SIG-M5 (cell line): Measurements from ENCODE around the gene DLG2.

Experiments
- DNase-seq: peaks from one replicate; lab custom pipeline; 2025; lab: John Stamatoyannopoulos, UW

The DLG2 gene

DNA sequence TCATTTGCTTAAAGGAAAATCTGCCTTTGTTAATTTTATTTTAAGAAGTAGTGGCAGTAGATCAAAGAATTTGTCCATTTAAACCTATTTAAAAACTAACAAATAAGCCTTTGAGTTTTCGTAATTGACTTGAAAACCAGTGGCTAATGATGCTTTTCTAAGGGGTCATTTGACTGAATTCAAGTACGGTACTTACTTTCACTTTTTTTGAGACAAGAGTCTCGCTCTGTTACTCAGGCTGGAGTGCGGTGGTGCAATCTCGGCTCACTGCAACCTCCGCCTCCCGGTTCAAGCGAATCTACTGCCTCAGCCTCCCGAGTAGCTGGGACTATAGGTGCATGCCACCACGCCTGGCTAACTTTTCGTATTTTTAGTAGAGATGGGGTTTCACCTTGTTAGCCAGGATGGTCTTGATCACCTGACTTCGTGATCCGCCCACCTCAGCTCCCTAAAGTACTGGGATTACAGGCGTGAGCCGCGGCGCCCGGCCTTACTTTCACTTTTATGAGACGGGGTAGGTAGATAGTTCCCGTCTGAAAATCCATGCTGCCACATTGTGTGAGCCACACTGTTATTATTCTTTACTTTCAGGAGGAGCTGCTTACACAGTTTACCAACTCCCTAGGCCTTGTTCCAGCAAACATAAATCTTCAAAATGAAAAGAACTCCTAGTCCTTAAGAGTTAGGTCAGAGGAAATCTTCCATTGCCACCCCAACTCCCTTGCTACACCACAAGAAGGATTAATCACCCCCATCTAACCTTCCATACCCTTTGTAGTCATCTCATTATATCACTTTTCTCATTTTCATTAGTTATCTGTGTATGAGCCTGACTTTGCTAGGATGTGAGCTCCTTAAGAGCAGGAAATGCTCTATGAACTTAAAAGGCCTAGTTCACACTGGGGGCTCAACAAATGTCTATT is 1414.4 kb downstream of the DLG2 start:
- DNase-seq: no peak

DNA sequence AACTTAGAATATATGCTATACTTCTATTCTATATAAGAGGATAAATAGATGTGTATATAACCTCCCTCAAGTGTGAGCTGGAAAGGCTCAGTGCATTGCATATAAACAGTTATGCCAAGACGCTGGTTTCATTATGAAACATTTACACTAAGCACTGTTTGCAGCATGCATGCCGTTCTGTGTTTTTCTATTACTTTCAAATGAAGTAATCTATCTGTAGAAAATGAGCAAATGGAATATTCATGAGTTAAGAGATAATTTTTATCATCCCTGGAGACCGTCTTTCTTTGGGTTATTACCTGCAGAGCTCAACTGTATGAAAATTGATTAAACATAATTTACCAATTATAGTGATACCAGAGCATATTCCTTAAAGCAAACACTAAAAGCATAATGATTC is 1415.2 kb downstream of the DLG2 start:
- no peak for DNase-seq

DNA sequence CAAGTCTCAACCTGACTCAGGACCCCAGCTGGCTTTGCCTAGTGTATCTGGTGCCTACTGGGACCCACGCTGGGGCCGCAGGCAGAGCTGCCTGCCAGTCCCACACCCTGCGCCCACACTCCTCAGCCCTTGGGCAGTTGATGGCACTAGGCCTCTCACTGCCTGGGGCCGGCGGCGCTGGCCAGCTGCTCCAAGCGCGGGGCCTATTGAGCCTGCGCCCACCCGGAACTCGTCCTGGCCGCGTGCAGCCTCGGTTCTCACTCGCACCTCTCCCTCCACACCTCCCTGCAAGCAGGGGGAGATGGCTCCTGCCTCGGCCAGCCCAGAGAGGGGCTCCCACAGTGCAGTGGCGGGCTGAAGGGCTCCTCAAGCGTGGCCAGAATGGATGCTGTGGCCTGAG is 1432.4 kb downstream of the DLG2 start:
- no peak for DNase-seq

DNA sequence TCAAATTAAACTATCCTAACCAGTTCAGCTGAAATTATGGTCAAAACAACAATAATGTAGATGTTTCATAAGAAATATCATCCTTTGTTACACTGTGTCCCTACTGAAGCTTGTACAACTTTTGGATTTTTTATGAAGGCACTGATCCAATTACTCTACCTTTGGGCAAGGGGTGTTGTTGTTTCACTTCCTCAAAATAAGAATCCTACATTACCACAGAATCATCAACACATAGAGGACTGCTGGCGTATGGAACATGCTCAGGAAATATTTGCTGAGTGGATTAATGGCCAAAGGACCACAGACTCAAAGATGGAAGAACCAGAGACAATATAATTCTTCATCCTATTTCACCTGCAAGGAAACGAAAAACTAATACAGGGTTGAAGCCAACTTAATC is 1433.4 kb downstream of the DLG2 start:
- DNase-seq: no peak

DNA sequence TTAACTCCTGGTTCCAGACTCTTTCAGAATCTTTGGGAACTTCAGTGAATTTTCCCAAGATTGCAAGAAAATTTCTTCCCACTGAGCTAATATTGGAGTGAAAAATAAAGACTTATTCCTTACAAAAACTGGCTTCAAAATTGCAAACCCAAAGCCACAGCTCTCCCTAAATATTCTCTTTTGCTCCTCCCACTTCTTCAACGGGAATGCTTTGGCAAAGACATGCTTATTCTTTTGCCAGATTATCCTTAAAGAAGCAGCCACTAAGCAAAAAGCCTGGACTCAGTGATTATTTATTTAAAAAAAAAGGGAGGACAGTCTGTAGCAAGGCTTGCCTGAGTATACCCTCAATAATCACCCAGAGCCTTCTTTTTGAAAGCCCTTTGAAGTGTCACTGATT is 1438.6 kb downstream of the DLG2 start:
- DNase-seq: no peak

DNA sequence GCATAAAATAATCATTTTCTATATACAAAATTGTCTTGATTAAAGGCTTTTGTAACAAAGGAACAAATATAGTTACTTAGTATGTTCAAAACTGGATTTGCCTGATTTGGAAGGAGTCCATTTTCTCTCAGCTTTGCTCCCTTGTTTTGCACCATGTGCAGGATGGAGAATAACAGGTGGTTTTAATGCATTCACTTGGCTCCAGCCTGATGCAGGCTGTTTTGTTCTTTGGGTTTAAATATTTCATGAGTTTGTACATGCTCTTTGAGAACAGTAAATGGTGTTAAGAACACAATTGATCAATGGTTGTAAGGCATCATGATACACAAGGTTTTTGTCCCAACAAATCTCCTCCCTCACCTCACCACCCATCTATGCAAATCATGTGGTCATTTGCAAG is 1454.1 kb downstream of the DLG2 start:
- DNase-seq: no peak

DNA sequence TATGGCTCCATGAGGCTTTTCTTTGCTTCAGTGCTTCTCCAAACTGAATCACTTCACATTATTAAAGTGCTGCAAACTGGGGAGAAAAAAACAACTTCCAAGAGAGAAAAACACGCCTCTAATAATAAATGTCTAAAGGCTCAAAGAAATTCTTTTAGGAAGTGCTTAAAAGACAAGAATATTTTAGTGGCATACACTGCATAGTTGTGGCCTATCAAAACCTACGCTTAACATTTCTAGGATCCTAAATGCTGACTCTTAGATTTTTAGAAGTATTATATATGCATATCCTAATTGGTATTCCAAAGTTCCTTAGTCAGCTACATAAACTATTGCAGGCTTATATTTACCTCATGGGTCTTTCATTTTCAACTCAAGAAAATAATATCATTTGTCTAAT is 1462.0 kb downstream of the DLG2 start:
- DNase-seq: no peak

DNA sequence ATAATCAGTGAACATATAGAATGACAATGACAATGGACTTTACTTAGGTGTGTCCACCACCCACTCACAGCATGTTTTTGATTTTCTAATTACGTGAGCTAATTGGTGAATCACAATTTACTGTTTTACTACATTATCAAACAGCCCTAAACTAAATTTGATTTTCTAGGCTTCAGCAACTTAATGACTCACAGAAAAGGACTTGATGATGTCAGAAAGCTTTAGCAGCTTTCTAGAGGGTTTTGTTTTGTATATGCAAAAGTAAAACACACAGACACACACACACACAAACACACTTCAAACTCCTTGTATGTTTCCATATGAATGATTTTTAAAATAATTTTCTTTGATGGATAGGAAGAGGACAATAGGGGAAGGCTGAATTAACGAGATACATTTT is 1462.4 kb downstream of the DLG2 start:
- DNase-seq: no peak

DNA sequence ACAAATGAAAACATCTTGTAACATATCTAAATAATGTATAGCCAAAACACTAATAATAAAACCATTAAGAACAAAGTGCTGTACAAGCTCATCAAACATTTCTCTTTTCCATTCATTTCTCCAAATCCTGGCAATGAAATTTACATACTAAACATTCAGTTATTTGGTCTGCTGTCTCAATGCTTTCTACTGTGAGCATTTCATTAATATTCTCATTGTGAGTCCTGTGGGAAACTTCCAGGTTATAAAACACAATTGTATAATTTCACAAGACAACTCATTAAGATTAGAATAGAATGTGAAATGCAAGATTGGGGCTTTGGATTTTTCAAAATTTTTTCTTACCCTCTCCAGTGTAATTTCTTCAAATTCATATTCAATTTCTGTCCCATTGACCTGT is 1464.0 kb downstream of the DLG2 start:
- no peak for DNase-seq

DNA sequence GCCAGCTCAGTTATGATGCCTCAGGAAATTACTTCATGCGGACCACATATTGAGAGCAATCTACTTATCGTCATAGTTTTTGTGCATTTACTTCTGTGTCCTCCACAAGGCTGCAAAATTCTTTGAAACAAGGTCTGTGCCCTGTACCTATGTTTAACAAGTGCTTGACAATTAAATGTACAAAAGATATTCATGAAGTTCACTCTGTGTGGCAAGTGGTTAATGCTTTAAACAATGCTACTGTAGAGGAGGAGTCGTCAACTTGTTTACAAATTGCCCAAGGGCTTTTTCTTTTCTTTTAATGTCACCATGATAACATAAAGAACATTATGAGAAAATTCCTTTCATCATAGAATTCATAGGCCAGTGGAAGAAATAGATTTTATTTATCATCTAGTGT is 1469.5 kb downstream of the DLG2 start:
- no peak for DNase-seq

DNA sequence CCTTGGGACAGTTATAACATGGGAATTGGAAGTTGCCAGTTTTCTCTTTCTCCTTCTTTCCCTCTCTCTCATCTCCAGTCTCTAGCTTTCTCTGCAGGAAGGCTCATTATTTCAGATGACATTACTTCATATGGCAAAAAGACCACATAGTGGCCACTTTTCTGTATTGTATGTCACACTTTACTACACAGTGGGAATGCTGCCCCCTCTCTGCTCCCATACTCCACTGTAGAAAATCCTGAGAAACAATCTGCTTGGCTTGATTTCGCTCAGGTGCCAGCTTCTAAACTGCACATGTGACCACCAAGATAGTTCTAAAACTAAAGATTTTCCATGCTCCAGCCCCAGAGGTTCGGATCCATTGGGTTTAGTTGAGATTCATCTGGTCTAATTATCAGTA is 1480.3 kb downstream of the DLG2 start:
- no peak for DNase-seq

DNA sequence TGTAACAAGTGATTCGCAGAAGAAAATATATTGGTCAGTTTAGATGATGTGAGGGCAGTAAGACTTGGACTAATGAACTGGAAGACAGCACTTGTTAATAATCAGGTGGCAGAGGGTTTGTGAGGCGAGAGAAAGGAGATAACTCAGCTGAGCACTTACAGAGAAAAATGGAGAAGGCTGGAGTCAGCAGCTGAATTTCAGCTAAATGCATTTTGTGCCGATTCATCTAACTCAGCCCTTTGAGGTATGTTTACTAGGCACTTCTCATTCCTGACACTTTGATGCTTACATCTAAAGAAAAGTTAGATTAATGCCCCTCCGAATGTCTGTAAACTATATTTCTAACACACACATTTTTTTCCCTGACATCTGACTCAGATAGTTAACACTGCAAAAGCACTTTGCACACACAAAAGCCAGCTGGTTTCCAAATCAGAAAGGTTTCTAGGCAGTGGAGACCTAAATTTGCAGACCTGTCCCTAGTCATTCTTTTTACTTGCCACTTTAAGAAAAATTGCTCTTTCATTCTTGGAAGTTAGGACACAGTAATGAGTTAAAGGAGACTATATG is 1481.4 kb downstream of the DLG2 start:
- no peak for DNase-seq

DNA sequence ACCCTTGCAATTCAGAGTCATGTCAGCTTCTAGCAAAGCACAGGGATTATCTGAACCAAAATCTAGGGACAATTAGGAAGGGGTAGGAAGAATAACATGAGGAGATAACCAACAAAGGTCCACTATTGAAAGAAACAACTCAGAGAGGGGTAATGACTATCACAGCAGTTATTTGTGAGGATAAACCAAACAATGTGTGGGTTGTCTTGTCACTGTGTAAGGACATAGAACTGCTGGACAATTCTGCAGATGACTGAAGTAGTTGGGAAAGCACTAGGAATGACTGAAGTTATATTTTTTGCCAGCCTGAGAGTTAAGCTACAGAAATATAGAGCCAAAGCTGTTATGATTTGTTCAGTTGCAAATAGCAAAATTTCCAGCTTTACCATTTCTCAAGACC is 1482.6 kb downstream of the DLG2 start:
- no peak for DNase-seq

DNA sequence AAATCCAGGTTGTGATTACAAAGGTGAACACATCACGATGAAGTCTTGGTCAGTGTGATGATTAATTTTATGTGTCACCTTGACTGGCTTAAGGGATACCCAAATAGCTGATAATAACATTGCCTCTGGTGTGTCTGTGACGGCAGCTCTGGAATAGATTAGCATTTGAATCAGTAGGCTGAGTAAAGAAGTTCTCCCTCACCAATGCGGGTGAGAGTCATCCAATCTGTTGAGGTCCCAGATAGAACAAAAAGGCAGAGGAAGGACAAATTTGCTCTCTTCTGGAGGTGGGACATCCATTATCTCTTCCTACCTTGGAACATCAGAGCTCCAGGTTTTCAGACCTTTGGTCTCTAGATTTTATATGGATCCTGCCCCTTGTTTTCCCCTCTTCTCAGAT is 1484.7 kb downstream of the DLG2 start:
- DNase-seq: no peak

DNA sequence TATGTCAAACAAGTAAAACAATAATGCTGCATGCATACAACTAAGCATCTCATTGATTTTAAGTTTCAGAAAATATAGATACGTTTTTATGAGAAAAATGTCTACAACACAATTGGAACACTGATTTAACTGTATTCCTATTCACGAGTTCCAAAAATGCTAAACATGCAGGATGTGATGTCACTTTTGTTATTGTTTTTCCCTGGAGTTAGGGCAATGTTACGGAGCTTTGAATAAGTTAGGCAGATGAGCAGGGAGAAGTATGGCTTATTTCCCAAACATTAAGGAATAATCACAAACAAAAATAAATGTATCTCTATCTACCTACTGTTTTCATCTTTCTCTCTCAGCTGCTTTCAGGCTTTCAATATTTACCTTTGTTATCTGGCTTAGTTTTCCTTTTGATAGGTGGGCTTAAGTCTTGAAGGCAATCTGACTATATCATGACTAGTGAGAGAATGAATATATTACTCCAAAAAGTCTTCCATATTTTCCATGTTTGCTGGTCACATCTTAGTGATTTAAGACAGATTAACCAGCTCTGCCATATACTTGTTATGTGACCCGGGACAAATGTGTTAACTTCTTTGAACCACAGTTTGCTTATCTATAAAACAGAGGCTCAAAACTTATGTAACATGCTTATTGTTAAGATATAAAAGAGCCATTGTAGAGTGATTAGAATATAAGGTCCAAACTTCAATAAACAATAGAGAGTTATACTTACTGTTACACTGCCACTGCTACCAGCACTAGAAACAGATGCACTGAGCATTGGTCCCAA is 1486.6 kb downstream of the DLG2 start:
- no peak for DNase-seq

DNA sequence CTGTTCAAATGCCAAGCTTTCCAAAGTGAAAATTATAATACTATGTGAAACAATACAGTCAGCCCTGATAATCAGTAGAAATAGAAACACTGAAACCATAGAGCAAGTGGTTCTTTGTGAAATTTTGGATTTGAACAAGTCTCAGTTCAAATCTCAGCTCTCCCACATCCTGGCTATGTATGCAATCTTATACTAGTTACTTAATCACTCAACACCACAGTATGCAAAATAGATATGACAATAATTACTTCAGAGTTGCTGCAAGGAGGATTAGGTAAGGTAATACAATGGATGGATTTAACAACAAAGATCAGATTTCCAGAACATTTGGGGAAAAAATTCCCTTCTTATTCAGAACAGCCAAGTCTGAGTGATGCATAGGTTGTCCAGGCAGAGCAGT is 1489.2 kb downstream of the DLG2 start:
- no peak for DNase-seq

DNA sequence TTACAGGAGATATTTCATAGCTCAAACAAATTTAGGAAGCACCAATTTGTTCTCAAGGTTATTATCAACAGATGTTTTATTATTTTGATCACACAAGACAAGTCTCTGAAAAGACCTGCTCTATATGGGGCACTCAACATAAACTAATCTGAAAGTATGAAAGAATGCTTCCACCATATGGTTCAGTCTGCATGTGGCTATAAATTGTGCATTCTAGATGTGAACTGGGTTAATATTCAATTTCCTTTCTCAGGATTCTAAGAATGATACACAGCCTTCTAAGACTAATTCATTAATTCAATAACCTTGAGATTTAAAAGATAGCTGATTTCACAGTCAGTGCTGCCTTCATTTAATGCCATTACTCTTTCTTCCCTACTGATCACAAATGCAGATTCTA is 1489.6 kb downstream of the DLG2 start:
- DNase-seq: no peak

DNA sequence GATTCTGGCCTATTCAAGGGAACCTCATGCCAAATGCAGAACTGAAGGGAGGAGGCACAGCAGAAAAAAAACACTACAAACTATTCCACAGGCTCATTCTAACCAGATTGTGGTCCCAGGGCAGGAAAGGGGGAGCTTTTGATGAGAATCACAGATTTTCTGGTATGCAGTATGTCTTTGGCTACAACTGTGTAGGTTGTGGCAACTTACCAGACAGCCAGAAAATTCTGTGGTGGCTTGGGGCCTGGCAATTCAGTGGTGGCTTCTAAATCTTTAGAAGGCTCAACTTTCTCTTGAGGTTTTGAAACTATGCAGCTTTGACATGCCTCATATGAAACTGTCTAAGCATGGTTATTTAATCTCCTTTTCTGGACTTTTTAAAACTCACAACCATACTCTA is 1490.2 kb downstream of the DLG2 start:
- DNase-seq: no peak

DNA sequence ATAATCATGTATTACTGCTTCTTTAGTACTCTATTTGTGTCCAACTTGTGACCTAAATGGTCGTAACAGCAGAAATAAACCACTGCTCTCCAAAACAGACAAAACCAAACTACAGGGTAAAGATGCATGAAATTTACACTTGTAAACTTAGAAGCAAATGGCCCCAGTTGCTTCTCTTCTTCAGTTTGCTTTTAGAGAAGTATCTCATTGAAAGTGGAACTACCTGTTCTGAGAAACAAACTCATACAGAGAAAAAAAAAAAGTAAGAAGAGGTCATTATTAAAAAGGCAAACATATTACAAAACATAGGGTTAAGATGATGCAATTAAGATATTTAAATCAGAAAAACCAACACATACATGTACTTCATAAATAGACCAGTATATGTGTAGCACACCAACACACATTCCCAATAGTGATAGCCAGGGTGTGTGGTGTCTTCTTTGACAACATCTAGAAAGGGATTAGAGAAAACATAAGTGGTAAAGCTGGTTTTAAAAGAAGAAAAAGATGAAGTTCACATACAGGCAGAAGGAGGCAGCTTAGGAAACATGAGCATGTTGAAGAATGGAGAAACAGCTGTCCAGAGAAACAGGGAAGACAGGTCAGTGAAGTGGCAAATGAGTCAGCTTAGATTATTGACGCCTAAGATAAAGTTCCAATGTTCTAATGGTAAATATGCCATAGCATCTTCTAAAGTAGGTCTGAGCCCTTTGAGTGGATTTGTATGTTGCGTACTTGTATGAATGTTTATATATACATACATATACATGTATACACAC is 1496.3 kb downstream of the DLG2 start:
- no peak for DNase-seq

DNA sequence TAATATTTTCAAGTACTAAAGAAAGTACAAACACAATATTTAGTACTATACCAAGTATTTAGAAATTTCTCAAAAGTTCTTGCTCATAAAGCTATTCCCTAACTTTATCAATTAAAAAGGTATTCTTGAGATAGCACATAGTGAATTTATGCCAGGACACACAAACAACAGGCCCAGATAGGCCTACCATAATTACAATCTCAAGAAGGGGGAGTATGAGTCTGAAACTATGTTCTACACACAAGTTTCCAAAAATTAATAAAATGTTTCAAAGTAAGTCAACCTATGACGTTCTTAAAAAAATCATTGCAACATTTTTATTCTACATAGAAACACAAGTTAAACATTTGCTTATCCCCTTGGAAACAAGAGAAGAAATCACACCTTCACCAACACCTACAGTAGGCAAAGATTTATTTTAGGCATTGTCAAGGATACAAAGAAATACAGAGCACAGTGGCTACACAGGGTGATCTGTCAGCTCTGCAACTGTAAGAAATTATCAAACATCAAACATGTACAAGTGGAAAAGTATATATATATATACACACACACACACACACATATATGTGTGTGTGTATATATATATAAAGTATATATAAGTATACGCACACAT is 1497.1 kb downstream of the DLG2 start:
- no peak for DNase-seq

DNA sequence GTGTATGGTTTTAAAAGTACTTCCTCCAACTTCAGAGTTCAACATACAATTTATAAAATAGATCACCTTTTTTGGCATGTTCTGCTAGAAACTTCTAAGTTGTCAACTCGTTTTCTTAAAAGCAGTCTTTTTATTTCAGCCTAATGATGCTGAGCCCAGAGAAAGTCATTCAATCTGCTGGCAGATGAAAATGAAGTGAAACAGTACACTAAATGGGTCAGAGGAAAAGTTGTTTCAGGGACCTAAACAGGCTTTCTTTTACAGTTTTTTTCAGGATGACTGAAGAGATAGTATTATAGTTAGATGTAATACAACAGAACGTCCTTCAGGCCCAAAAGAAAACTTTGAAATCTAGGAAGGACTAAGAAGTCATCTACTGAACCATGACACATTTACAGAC is 1498.3 kb downstream of the DLG2 start:
- no peak for DNase-seq

DNA sequence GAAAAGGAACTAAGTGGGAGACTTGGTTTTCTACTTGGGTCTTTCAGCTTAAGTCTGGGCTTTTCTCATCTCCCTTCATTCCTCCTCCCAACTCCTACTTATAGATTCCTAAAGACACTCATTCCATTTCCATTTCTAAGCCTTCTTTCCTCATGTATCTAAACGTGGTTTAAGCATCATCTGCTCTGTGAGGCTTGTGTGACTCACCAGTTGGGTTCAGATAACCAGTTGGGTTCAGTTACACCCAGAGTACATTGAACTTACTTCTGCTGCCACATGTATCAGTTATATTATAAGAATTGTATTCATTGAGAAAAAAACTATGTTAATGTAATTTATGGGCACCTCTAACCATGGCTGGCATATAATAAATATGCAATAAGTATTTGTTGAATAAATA is 1509.8 kb downstream of the DLG2 start:
- no peak for DNase-seq
